OCI-LY3 (cell line): Measurements from ENCODE around the gene TSR3.

Source experiments
- H2AFZ ChIP-seq: fragments of 200-600, 300-600 bp; shearing (Covaris generic); 2 replicates; pipeline ENCODE4 v1.6.0; 2014; ENCODE audit warnings: antibody characterized with exemption, low read depth, low read length
- H3K27ac ChIP-seq: fragments of 200-600, 300-600 bp; sonication (generic); 2 replicates; pipeline ENCODE4 v1.5.1; 2014; ENCODE audit warnings: mild to moderate bottlenecking, low read length, moderate library complexity, mixed read lengths
- H3K27me3 ChIP-seq: fragments of 200-600, 300-600 bp; sonication (generic); 2 replicates; pipeline ENCODE4 v1.6.1; 2014; ENCODE audit warnings: low read depth, low read length, mixed read lengths
- H3K36me3 ChIP-seq: fragments of 200-600, 300-600 bp; sonication (generic); replicated peaks from 2 replicates; pipeline ENCODE3; 2014; ENCODE audit warnings: low read depth, low read length, mixed read lengths
- H3K4me1 ChIP-seq: fragments of 300-600, 200-600 bp; sonication (generic); 2 replicates; pipeline ENCODE4 v1.6.1; 2014; ENCODE audit warnings: low read length, mixed read lengths
- H3K4me2 ChIP-seq: fragments of 200-600, 300-600 bp; sonication (generic); 2 replicates; pipeline ENCODE4 v1.6.1; 2014; ENCODE audit warnings: low read length, mixed read lengths
- H3K4me3 ChIP-seq: fragments of 300-600, 200-600 bp; sonication (generic); 2 replicates; pipeline ENCODE4 v1.5.1; 2014; ENCODE audit warnings: antibody characterized with exemption, mild to moderate bottlenecking, low read length, moderate library complexity
- H3K79me2 ChIP-seq: fragments of 300-600, 200-600 bp; shearing (Covaris generic); 2 replicates; pipeline ENCODE4 v1.6.1; 2014; ENCODE audit warnings: mild to moderate bottlenecking, low read length, mixed read lengths
- H3K9ac ChIP-seq: fragments of 300-600, 200-600 bp; shearing (Covaris generic); 2 replicates; pipeline ENCODE4 v1.6.0; 2014; ENCODE audit warnings: mild to moderate bottlenecking, low read length, moderate library complexity
- H3K9me3 ChIP-seq: fragments of 200-600, 300-600 bp; shearing (Covaris generic); 2 replicates; pipeline ENCODE4 v1.6.1; 2014; ENCODE audit warnings: low read length, mixed read lengths; ENCODE audit not compliant: insufficient read depth
- H4K20me1 ChIP-seq: fragments of 200-600, 300-600 bp; sonication (generic); 2 replicates; pipeline ENCODE4 v1.6.1; 2016; ENCODE audit warnings: low read length, mixed read lengths; ENCODE audit not compliant: insufficient read depth
- EZH2phosphoT487 ChIP-seq: fragments of 200-600 bp; shearing (Covaris generic); IDR thresholded peaks from 2 replicates; pipeline ENCODE4 v1.6.1; 2018; ENCODE audit warnings: antibody characterized with exemption, mixed run types, low read depth
- TF ChIP-seq, protein P1 (sequence below): fragments of 200-600, 300-600 bp; sonication (generic); IDR thresholded peaks from 2 replicates; pipeline ENCODE4 v1.5.1; 2014; ENCODE audit warnings: antibody characterized with exemption, low read length, low read depth

TSR3 gene

DNA sequence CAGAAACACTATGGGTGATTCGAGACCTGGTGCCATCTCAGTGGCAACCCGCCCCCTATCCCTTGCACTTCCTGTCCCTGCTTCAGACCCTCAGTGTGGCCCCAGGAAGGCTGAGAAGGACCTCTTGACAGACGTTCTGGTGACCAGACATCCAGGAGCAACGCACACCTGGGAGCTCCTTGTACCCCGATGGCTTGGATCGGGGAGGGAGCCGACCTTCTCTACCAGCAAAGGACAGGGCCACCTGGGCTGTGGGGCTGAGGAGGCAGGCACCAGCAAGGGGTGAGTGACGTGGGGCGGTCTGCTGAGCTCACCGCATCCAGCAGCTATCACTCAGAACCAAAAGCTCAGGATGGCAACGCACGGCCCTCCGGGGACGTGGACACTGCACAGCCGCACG is 35.7 kb upstream of the TSR3 start:
- no peak for TF ChIP-seq EZH2phosphoT487
- TF ChIP-seq, protein P1, sequence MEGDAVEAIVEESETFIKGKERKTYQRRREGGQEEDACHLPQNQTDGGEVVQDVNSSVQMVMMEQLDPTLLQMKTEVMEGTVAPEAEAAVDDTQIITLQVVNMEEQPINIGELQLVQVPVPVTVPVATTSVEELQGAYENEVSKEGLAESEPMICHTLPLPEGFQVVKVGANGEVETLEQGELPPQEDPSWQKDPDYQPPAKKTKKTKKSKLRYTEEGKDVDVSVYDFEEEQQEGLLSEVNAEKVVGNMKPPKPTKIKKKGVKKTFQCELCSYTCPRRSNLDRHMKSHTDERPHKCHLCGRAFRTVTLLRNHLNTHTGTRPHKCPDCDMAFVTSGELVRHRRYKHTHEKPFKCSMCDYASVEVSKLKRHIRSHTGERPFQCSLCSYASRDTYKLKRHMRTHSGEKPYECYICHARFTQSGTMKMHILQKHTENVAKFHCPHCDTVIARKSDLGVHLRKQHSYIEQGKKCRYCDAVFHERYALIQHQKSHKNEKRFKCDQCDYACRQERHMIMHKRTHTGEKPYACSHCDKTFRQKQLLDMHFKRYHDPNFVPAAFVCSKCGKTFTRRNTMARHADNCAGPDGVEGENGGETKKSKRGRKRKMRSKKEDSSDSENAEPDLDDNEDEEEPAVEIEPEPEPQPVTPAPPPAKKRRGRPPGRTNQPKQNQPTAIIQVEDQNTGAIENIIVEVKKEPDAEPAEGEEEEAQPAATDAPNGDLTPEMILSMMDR, result no peak
- Histone ChIP-seq H3K27me3 (no peaks in the 10 kb centered on the region), H3K27ac (no peak overlapping the region), H2AFZ (no peak overlapping the region), H3K4me3 (no peak overlapping the region), H3K9ac (no peak overlapping the region), H3K79me2 (no peaks in the 10 kb centered on the region), H3K4me1 (no peaks in the 10 kb centered on the region), H4K20me1 (no peaks in the 10 kb centered on the region), H3K36me3 (peaks cover 4% of the 10 kb centered on the region), H3K9me3 (no peaks in the 10 kb centered on the region), H3K4me2 (no peak overlapping the region)

DNA sequence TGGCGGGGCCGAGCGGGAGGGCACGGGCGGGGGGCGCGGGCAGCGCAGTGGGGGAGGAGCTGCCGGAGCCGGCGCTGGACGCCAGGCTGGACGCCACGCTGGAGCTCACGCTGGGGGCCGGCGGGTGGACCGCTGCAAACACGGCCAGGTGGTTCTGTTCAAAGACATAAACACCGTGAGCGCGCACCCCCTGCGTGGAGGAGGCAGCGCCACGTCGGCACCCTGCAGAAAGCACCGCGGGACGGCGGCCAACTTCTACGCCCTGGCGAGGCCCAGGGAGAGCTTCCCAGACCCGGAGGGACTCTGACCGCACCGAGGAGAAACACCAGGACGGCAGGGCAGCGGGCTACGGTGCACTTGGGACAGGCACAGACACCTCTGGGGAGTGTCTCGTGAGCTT is 33.6 kb upstream of the TSR3 start:
- no peak overlapping the region for H2AFZ ChIP-seq
- no peak overlapping the region for H3K4me3 ChIP-seq
- no peaks in the 10 kb centered on the region for H3K9me3 ChIP-seq
- no peak overlapping the region for H3K4me2 ChIP-seq
- H3K4me1 ChIP-seq, result peaks cover under 1% of the 10 kb centered on the region; the same call in 1 of the 2 replicates
- TF ChIP-seq EZH2phosphoT487, result no peak
- TF ChIP-seq, protein P1, result no peak
- H3K27me3 ChIP-seq, result no peaks in the 10 kb centered on the region
- 0 out of 2 replicates have a peak, but pooled peaks cover under 1% of the 10 kb centered on the region for H4K20me1 ChIP-seq
- H3K36me3 ChIP-seq, result peaks cover 4% of the 10 kb centered on the region
- H3K9ac ChIP-seq, result no peak overlapping the region
- no peak overlapping the region for H3K27ac ChIP-seq
- no peaks in the 10 kb centered on the region for H3K79me2 ChIP-seq

DNA sequence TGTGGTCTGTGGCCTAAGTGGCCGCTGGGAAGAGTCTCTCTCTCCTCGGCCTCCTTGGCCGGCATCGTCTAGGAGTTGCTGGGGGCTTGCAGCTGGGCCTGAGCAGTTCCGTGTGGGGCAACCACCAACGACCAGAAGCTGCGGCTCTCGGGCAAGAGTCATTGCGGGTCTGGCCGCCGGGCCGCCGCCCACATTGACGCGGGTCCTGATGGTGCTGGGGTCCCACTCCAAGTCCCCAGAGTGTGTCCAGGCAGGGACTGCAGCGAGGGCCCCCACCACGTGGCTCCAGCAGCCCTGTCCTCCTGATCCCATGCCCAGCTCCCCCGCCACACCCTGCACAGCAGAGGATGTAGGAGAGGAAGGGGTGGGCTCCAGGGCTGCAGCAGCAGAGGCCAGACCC is 31.9 kb upstream of the TSR3 start:
- peaks cover 6% of the 10 kb centered on the region; the same call in 1 of the 2 replicates for H3K4me1 ChIP-seq

DNA sequence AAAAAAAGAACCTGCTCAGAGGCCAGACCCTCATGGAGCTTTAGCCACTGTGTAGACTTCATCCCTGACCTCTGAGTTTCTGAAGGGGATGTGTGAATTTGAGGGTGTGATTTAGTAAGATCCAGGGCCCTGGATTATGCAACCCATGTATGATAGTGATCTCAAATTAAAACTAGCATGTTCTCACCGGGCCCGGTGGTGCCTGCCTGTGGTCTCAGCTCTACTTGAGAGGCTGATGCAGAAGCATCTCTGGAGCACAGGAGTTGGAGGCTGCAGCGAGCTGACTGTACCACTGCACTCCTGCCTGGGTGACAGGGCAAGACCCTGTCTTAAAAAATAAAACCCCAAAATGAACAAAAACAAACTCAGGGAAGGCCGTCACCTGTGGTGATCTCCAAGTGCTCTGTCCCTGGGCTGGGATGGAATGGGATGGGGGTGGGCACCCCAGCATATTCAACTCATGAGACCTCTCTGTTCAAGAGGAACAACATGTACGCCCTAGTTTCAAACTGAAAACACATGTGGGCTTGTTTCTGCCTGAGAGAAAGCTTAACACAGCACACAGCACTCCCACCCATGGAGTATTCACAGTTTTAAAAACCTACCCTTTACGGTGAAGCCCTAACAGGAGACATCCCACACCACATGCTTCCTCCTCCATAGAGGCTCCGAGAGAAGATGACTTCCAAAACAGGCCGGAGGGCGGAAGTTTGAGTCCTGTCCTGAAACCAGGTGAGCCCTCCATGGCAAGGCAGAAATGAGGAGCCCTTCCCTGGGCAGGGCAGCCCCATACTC is 30.1 kb upstream of the TSR3 start:
- H3K79me2 ChIP-seq, result peaks cover 26% of the 10 kb centered on the region
- H3K9me3 ChIP-seq, result no peaks in the 10 kb centered on the region
- H3K27me3 ChIP-seq, result no peaks in the 10 kb centered on the region
- peaks cover 8% of the 10 kb centered on the region for H3K36me3 ChIP-seq
- H3K27ac ChIP-seq, result no peak overlapping the region
- H3K9ac ChIP-seq, result no peak overlapping the region
- H4K20me1 ChIP-seq, result peaks cover 19% of the 10 kb centered on the region
- H3K4me2 ChIP-seq, result no peak overlapping the region
- no peak overlapping the region for H2AFZ ChIP-seq
- no peak overlapping the region for H3K4me3 ChIP-seq
- peaks cover 17% of the 10 kb centered on the region for H3K4me1 ChIP-seq
- TF ChIP-seq EZH2phosphoT487, result no peak
- TF ChIP-seq, protein P1, result no peak

More for the DNA sequence above, 31.9 kb upstream of the TSR3 start:
- H3K4me3 ChIP-seq, result no peak overlapping the region
- H3K27ac ChIP-seq, result no peak overlapping the region
- H3K27me3 ChIP-seq, result no peaks in the 10 kb centered on the region
- no peak overlapping the region for H2AFZ ChIP-seq
- peaks cover 4% of the 10 kb centered on the region for H3K36me3 ChIP-seq
- no peak overlapping the region for H3K4me2 ChIP-seq
- H3K79me2 ChIP-seq, result peaks cover 9% of the 10 kb centered on the region
- no peaks in the 10 kb centered on the region for H3K9me3 ChIP-seq
- TF ChIP-seq, protein P1, result no peak
- no peak for TF ChIP-seq EZH2phosphoT487
- H4K20me1 ChIP-seq, result peaks cover 6% of the 10 kb centered on the region; the same call in 1 of the 2 replicates
- no peak overlapping the region for H3K9ac ChIP-seq
